Non-pigmented ciliary epithelial cell (primary cell): ENCODE results near the gene MYPN.
"Not testable (repeated sequence)": the region's sequence is repeated elsewhere in the genome, so short reads cannot be mapped to it uniquely, and the experiment has no call there.

ENCODE experiments used
- DNase-seq: peaks from one replicate; pipeline ENCODE4 v3.0.0-alpha.2; 2010; ENCODE audit warnings: low read depth

Gene MYPN

DNA sequence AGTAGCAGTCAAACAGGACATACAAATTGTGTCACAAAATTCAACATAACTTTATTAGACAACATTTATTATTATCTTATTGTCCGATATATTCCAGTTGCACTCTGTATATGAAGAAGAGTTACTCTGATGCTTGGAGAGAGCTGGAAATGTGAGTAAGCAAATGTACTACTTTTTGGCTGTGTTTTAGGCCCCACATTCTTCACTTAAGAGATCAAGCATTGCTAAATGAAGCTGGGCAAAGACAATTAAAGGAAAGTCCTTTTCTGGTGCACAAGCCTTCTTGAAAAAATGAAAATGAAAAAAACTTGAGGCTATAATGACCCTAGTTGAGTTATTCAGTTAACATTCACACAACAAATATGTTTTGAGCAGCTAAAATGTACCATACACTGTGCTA lies 26.1 kb downstream of the MYPN start:
- DNase-seq: no peak

DNA sequence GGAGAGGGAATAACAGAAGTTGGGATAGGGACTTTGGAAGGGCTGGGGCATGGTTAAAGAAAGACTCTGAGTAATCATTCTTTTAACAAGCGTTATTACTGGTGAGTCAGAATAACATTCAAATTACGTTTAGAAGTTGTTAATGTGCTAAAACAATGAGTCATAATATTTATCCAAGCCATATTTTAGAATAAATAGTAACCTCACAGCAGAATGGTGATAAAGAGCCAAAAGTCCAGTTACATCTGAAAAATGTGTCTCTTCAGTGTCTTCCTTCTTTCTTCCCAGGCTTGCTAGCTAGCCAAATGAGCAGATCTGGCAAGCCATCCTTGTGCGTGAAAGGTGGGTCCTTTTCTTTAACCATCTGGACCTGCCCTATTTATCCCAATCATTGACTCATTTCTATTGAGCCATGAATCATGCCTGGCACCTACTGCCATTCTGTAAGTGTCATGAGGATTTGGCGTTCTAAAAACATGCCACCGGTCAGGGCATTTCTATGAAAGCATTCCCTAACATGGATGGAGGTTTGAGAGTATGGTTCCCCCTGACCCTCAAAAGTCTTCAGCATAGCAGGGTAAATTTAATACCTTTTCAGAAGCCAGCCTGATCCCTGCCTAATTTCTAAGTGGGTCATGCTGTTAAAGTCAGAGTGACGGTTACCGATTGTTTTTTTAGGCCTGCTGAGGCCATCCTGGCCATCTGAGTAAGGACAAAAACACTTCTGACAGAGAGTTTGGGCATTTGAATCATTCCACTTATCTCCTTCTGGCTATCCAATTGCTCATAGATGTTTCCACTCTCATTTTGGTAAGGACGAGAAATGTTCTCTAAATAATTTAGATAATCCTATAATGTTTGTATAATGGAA lies 26.9 kb downstream of the MYPN start:
- DNase-seq: no peak

DNA sequence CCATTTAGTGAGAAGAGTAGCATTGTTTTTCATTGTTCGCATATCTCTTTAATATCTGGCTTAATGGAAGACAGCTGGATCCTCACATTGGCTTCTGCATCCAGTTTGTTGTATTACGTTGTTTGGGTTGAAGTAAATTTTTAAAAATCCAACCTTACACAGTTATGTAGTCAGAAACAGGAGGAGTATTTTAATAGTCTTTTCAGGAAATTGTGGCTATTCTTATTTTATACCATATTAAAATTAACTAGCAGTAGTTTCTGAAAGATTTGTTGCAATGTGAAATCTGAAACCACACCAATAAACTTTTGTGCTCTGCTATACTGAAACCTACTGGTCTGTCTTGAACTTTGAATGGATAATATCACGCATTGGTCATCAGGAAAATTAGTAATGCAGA lies 27.9 kb downstream of the MYPN start:
- DNase-seq: no peak

DNA sequence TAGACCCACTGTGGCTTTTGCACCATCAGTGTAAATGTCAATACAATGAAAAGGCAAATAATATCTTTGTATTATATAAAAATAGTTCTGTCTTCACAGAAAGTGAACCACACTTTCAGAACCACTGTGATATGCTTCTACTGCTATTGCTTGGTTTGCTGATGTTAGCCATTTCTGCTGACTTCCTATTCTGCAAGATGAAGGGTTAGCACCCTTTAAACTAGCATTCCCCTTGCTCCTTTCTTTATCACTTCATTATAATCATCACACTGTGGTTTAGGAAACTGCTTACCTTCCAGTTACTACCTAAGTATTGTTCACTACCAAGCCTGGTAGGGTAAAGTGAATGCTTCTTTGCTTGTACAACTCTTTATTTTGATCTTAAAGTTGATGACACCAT lies 29.2 kb downstream of the MYPN start:
- DNase-seq: no peak

DNA sequence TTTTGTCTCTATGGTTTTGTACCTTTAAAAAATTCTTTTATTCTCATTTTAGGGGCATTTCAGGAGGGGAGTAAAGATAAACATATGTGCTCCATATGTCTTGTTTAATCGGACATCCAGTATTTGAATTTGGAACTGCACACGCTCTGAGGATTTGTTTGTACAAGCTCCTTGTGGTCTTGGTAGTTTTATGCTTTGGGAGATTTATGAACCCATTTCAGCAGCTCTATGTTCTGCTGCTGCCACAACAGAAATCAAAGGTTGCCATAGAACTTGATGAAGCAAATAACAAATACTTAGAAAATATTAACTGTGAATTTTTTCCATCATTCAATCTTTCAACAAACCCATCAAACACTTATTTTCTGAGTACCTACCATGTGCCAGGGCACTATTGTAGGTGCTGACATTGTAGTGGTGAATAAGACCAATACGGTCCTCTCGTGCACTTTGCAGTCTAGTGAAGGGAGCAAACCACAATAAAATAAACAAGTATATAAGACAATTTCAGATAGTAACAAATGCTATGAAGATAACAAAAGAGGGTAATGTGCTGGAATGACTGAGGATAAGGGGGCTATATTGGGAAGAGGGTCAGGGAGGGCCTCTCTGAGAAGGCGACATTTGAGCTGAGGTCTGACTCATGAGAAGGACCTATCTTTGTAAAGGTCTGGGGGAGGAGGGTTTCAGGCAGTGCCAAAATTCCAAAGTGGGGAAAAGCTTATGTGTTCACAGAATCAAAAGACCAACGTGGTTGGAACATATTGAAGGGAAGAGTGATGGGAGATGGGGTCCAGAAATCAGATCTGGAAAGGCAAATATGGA lies 30.4 kb downstream of the MYPN start:
- DNase-seq: no peak

DNA sequence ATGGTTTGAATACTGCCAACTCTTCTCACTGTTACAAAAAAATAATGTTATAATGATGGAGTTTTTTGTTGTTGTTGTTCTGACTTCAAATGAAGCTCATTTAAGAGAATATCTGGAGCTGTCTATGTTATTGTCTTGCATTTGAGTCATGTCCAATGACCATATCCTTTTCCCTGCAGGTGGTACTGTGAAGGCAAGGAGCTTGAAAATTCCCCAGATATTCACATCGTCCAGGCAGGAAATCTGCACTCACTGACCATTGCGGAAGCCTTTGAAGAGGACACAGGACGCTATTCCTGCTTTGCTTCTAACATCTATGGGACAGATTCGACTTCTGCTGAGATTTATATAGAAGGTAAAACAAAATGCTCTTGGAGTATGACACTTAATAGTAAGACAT lies 33.5 kb downstream of the MYPN start:
- no peak for DNase-seq

DNA sequence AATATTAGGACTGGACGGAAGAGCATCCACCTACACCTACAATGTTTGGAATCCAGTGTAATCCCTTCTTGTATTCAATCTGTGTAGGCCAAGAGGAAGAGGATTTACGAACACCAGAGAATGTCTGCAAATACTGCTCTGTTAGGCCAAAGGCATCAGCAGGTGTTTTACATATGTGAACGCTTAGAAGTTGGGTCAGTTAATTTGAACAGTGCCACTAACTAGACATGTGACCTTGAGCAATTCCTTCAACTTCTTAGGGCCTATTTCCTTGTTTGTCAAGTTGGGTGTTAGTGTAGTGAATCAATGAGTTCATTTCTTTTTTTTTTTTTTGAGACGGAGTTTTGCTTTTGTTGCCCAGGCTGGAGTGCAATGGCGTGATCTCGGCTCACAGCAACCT lies 35.4 kb downstream of the MYPN start:
- DNase-seq: no peak

DNA sequence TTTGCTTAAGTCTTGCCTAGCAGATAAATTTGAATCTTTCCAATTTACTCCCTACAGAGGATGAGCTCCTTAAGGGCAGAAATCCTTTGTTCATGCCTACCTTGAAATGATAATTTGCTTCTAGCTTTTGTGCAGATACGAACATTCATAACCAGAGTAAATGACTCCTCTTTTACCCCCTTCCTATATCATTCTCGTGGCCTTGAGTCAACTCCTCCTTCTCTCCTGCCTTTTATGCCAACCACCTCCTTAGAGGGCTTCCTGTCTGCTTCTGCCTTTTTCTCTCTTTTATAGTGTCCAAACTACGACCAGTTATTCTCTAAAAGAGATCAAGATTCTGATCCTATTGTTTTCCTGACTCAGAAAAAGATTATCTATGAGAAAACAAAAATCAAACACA lies 36.4 kb downstream of the MYPN start:
- DNase-seq: no peak

DNA sequence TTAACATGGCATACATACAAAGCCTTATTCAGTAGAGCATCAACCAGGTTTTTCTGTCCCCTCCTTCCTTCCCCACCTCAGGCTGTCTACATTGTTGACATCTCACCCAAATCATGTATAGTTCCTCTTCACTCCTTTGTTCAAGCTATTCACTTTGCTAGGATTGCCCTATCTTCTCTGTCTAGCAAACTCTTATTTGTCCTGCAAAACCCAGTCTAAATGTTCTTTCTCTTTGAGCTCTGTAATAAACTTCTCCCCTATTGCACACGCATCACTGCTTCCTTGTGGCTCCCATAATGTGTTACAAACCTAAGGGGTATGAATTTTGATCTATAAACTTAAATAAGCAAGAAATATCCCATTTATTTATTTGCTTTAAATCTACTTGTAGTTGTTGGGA lies 36.8 kb downstream of the MYPN start:
- no peak for DNase-seq

DNA sequence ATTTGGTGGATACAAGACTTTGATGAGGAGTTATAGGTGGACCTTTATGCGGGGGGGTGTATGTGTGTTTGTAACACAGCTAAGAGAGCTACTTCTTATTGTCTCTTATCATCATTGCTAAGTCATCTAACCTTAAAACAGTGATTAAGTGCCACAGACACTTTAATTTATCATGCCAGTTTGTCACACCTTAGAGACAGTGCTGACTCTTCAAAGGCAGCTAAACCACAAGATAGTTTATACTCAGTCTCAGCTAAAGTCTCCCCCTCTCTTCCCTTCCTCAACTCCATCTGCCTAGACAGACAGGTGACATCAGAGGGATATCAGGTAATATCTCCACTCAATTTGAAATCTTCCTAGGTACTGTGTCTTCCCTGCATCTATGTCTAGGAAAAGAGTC lies 42.2 kb downstream of the MYPN start:
- no peak for DNase-seq

DNA sequence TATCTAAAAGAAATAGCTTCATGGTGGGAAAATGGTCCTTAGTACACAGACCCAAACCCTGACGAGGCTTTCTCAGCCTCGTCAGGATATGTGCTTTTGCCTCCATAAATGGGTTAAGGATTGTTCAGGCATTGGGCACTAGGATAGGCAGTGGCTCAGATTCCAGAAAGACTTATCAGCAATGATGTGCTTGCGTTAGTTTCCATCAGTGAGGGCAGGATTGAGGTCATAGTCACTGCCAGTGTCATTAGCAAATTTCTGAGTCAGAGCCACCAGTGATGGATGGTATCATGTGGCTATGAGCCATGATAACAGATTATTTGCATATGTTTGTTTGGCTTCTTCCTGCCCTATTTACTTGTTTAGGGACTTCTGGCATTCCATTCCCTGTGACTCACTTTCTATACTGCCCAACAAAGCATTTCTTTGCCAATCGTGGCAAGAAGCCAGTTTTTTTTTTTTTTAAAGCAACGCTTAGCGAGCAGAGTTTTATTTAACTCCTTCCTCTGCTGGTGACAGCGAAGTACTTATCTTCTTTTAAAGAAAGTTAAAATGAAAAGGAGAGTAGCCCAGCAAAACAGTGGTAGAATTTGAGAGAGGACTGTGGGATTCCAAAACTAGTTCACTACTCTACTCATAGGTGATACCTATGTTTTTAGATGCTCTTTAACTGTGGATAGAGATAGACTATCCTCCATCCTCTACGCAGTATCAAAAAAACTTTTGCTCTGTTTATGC lies 44.4 kb downstream of the MYPN start:
- DNase-seq: peak; percentile 85

DNA sequence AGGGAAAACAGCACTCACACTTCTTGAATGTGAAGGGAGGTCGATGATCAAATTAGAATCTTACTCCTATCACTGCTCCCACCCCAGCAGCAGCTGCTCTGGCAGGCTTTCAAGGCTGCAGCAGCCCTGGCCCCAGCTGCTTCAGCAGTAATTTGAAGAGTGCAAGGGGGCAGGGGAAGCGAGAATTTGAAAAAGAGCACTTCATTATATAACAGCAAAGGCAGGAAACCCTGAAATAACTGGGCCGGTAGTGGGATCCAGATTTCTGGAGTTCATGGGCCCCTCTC lies 44.9 kb downstream of the MYPN start:
- no peak for DNase-seq

DNA sequence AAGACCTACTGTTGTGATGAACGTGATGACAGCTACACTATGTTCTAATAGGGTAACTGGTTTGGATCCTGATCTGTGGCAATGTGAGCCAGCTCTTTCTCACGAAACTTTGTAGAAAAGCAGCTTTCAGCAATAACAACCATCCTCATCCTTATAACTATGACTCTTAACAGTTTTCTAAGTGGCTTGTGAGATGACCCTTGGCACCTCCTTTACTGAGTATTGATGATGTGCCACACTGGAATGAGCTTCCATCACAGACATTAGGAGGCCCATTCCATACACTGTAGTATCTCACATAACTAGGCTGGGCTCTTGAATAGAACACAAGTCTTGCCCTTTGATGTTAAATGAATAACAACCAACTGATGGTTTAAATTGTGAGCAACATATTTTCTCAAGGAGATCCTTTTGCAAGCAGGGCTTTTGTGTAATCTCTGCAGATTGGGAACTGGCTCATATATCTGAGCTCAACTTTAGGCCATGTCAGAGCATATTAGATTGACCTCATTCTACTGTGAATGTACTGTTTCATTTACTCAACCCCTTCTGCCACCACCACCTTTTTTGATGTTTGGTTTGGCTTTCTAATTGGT lies 46.4 kb downstream of the MYPN start:
- DNase-seq: no peak

DNA sequence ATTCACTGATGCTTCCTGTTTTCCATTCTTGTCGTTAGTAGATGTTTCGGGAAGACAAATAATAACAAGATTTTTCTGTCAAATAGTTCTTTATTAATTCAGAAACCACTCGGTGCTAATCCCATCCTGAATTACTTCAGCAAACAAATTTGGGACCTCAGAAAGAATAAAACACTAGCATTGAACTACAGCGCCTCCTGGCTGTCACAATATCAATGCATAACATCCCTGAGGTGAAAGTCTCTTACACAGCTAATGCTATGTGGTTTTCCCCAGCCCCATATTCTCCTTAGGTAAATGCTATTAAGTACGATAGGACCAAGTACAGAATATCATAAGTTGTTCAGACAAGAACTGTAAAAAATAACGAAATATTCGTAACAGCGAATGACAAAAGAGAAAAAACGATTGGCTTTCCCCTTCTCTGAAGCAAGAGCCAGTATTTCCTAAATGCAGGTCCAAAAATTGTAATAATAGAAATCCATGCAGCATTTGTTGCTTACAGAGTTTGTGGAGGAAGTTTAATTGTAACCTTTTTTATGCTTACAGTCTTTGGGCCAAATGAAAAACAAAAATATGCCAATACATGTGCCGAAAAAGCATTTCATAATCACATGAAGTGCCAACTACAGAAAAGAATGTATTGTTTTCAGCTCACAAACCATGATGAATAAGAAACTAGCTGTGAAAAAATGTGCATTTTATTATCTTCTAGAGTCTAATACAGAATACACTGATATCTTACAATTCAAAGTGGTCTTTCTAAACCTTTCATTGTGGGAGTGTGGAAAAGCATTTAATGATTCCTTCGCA lies 47.3 kb downstream of the MYPN start:
- DNase-seq: no peak

DNA sequence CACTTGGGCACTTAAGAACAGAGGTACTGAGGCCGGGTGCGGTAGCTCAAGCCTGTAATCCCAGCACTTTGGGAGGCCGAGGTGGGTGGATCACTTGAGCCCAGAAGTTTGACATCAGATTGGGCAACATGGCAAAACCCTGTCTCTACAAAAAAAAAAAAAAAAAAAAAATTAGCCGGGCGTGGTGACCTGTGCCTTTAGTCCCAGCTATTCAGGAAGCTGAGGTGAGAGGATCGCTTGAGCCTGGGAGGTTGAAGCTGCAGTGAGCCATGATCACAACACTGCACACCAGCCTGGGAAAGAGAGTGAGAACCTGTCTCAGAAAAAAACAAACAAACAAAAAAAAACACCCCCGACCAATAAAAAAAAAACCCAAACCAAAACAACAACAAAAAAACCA lies 48.2 kb downstream of the MYPN start:
- DNase-seq: not testable (repeated sequence)

DNA sequence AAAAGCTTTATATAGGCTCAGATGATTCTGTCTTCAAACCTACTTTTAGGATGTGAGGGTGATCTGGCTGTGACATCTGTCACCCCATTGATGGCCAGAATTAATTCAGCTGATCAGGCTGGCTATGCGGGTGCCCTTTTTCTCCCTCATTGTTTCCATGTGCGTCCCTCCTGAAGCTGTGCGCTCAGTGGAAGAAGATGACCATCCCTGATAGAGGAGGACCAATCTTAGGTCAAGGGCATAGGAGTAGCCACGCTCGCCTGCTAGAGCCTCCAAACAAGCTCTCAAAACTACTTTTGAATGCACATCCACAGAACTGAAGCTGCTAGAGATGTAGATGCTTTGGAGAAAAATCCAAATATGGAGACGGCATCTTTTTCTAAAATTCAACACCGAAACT lies 48.7 kb downstream of the MYPN start:
- DNase-seq: no peak

DNA sequence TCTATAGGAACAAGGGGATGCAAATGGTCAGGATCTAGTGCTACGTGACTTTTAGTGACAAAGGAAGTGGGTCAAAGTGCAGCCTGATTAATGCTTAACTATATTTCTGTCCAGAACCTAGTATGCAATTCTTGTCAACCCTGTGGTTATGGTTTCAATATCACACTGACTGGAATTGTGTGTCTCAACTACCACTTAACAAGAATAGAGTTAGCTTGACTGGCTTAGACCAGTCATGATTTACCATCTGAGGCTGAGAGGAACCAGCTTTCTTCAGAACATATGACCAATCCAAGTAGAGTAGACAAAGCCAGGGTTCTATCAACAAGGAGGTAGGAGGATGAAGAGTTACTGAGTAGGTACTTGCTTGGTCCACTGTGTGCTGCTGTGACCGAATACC lies 54.4 kb downstream of the MYPN start:
- DNase-seq: no peak

DNA sequence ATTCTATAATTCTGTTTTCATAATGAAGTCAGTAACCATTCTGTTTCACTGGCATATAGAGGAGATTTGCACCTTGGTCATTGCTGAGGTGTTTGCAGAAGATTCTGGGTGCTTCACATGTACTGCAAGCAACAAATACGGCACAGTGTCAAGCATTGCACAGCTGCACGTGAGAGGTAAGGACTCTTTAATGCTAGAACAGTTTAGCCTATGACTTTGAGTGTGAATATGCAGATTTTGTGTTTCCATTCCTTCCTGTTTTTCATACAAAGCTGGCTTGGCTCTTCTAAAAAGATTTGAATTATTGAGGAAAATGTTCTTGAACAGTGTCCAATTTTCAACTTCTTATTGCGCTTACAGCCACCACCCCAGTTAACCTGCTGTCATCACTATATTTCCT lies 56.4 kb downstream of the MYPN start:
- no peak for DNase-seq

DNA sequence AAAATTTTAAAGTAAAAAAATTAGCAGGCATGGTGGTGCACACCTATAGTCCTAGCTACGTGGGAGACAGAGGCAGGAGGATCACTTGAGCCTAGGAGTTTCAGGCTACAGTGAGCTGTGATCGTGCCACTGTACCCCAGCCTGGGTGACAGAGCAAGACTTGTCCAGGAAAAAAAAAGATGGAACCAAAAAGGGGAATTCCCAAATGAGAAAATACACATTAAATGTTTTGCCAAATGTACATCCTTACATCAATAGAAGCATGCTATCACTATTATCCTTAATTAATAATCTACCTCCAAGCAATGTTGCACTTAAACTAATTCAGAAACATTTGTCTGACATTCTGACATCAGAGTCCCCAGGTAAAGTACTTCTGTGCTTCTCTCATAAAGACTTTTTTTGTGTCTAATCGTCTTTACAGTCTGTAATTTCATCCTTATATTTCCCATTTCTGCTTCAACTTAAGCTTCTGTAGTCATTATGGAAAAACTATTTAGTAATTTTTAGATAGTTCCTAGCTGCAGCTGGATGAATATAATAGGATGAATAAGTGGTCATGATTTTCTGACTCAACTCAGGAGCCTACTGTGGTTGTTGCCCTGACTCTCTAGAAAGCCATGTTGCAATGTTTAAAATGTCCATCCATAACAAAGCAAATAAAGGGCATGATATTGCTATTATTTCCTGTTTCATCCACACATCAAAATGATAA lies 57.7 kb downstream of the MYPN start:
- DNase-seq: no peak

DNA sequence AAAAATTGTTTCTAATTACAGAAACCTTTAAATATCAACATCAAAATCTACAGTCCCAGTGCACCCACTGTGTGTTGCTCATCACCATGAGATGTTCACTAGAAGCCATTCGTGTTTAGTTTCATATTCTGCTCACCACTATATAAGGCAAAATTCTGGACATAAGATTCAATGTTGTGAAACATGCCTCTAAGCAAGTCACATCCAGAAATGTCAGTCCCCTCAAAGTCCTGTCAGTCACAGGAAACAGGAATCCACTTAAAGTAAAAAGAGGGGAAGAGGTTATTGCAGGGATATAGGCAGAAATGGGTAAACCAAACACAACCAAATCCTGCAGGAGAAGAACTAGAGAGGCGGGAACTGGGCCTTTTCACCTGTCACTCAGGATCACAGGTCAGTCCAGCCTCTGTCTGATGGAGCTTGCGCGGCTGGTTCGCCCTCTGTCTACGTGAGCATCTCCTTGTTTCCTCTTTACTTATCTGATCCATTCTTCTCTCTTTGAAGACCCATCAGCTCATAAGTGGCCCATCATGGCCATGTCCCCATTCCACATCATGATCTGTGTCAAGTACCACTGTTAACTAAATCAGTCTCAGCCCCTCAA lies 58.4 kb downstream of the MYPN start:
- DNase-seq: no peak
